ENCODE results near the gene ANKS1B.
"Not testable (repeated sequence)": the region's sequence is repeated elsewhere in the genome, so short reads cannot be mapped to it uniquely, and the experiment has no call there.

ANKS1B gene

GRCh38 chr12:98895086-98895651 lies 1089.6 kb downstream of the ANKS1B start:
- no peak for DNase-seq

- DNase-seq, result no peak
Observed at GRCh38 chr12:98894412-98895085, 1090.2 kb downstream of the ANKS1B start.

DNA sequence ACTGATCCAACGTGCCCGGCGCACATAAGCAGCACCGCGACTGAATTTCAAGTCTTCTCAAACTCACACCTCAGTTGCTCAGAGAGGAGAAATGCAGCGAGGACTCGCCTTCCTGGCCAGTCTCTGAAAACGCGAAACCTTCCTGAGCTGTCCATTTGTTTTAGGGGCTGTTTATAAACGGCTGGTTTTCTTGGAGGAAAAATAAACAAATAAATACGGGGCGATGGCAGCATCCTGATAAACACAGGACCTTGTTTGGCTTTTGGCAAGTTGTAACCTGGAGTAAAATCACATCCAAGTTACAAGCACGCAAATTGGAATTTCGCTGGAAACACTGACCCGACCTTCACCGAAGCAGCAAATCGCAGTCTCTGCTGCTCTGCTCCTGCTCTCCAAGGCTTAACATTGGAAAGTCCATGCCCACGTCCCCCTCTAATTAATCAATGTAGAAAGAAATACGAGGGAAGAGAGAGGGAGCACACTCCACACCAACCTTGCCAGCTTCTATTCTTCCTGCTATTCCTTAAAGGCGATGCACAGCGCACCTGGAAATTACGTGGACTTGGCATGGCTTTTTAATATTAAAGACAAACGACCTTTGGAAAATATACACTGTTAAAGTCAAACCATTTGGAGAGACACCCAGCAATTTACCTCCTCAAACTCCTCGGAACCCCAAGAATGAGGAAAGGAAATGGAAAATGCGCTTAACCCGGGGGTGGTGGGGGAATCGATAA lies 1090.9 kb downstream of the ANKS1B start:
- DNase-seq, result no peak

GRCh38 chr12:98893126-98893674 lies 1091.5 kb downstream of the ANKS1B start:
- no peak for DNase-seq

DNA sequence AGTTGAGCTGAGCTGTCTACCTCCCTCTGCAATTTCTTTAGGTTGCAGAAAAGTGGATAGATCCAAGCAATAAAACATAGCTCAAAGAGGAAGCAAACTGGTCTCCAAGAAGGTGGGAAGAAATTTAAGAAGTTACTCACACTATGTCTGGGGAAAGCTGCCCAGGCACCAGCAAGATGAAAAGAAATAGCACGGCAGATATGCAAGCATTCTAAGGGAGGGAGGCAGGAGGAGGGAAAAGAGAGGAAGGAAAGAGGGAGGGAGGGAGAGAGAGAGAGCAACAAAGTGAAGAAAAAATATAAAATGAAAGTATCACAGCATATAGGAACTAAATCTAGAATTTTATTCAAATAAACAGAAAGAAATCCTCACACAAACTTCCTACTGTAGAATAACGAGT lies 1099.0 kb downstream of the ANKS1B start:
- no peak for DNase-seq

DNA sequence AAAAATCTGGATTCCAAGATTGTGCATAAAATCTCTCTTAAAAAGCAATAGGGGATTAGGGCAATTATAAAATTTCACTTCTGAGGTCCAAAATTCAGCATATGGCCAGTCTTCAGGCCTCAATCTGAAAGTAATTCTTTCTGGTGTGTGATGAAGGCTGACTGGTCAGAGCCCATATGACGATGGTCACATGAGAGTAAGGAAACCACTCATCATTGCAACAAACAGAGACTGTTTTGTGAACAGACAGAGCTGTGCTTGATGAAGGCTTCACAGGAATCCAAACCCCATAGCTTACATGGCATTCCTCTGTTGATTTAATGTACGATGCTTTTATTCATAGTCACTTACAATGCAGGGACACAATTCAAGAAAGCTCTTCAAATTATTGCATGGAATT lies 1101.5 kb downstream of the ANKS1B start:
- DNase-seq, result no peak

DNA sequence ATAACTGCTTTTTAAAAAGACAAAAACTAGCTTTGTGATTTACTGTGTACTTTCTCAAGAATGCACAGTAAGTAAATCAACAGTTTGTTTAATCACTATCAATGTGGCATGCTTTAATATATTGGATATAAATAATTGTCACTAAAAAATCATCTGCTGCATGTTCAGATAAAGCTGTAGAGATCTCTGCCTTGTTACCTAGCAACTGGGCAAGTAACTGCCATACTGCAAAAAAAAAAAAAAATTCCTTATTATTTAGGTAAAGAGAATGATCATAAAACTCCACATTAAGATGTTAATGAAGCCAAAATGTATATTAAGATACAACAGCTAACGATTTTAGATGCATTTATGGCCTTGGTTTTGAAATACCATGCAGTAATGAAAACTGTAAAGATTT lies 1102.2 kb downstream of the ANKS1B start:
- DNase-seq, result no peak

DNA sequence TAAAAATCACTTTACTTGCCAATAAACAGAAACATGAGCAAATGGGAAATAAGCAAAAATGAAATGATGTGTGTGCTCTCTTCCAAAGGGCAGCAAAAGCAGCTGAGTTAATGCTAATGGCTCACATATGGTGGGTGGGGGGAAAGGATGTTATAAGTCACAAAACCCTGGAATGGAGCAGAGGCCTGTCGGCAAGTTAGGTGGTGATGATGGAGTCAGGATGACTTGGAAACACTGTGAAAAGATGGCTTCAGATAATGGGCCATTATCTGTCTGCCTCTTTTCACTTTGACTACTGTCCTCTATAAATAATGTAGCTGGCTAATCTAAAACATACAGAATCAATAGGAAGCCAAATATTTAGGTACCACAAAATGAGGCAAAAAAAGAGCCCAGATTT lies 1111.0 kb downstream of the ANKS1B start:
- no peak for DNase-seq

DNA sequence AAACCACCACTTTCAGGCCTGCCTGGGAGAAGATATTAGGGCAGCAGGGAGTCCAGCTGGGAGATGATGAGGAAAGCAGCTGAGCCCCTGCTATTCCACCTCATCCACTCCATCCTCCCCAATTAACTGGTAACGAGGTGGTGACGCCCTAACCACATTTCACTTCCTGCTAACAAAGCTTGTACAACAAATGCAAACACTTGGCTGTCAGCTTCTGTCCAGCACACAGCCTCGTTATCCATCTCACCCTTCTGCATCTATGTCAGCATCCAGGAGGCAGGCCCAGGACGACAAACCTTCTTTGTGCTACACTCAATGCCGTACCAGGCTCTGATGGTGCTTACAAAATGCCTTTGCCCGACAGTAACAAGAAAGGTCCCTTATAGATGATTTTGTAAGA lies 1114.2 kb downstream of the ANKS1B start:
- no peak for DNase-seq

DNA sequence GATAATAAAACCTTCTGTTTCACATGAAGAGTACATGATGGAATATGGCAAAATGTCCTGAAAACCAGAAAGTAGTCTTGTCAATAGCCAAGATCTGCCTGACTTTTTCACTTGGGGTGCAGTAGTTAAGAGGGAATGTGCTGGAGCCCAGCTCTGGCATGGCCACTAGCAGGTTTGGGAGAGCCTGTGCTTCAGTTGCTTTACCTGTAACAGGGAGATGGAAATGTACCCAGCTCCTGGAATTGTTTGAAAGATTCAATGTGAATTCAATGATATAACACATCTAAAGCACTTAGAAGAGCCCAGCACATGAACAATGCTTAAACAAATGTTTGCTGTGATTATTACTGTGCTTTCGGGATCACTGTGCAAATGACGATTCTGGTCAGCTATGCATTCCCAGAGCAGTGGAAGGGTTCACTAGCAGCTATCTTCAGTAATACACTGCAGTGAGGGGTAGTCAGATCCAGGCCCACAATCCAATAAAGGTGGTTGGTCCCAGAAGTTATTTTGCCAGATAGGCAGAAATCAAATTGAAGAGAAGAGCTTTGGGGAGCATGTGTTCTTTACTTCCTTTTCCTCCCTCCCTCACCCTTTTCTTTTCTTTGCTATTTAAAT lies 1114.7 kb downstream of the ANKS1B start:
- DNase-seq, result no peak

- no peak for DNase-seq
Observed at GRCh38 chr12:98868538-98868937, 1116.2 kb downstream of the ANKS1B start.

- DNase-seq, result no peak
Observed at GRCh38 chr12:98868076-98868475, 1116.7 kb downstream of the ANKS1B start.

DNA sequence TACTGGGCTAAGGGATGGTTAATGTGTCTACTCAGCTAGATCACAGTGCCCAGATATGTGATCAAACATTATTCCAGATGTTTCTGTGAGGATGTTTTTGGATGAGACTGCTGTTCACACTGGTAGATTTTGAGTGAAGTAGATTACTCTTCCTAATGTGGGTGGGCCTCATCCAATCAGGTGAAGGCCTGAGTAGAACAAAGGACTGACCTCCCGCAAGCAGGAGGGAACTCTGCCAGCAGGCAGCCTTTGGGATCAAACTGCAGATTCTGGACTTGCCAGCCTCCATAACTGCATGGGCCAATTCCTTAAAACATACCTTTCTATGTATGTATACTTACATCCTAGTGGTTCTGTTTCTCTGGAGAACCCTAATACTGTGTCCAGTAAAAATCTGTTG lies 1120.4 kb downstream of the ANKS1B start:
- DNase-seq, result no peak

DNA sequence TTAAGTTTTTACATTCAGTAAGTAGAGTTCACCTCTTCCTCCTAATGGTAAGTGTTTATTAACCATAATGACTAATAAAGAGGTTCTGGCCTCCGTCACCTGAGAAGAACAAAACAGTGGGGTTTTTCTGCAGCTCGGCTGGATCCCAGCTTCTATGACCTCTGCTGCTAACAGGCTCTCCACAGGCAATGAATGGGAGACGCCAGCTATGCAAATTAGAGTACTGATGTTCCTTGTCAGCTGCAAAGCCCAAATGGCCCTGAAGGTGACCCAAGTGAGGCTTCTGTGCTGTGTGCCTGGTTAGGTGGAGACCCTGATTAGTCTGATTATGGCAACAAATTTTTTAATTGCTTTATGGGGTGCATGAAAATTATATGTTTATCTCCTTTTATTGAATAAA lies 1121.6 kb downstream of the ANKS1B start:
- DNase-seq, result no peak

GRCh38 chr12:98861251-98861650 lies 1123.5 kb downstream of the ANKS1B start:
- no peak for DNase-seq

DNA sequence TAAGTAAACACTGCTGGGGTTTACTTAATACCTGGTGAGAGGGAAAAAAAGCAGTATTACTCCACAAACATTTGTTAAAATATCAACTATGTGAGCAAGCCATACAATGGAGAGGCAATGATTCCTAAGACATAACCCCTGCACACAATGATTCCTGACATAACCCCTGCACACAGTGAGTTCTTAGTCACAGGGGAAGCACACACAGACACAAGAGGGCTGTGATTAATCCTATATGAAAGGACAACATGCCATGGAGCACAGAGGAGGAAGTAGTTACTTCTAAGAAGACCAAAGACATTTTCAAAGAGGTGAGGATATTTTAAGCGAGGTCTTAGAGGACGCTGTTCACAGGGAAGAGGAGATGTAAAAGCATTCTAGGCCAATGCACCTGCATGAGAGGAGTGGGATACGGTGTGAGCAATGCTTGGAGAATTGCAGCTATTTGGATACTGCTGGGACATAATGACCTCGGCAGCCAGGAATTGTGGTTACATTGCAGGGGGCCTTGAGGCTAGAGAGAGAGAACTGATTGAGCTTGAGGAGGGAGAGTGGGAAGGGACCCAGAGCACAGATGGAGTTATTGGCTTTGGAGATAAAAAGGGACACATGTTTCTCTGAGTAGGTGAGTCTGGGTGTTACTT lies 1127.7 kb downstream of the ANKS1B start:
- no peak for DNase-seq

GRCh38 chr12:98852181-98852580 lies 1132.6 kb downstream of the ANKS1B start:
- DNase-seq, result no peak

DNA sequence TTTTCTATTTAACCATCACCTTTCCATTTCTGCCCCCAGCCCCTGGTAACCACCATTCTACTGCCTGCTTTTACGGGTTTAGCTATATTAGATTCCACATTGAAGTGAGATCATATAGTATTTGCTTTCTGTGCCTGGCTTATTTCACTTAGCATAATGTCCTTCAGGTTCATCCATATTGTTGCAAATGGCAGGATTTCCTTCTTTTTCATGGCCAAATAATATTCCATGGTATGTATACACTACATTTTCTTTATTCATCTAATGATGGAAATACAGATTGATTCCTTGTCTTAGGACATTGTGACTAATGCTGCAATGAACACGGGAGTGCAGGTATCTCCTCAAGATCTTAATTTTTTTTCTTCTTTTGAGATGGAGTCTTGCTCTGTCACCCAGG lies 1137.5 kb downstream of the ANKS1B start:
- no peak for DNase-seq

DNA sequence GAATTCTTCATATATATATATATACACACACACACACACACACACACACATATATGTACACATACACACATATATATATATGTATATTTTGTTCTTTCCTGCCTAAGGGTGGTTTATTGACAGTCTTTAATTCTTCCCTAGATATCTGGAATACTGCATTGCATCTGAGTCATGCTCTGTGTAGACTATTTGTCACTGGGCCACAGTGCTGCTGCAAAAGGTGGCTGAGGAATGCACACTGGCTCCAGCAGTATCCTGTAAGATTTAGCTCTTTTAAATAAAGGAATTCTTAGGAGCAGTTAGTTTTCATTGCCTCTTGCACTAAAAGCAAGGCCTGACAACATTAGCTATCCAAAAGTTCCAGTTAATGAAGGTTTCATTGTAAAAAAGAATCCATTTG lies 1138.8 kb downstream of the ANKS1B start:
- no peak for DNase-seq

DNA sequence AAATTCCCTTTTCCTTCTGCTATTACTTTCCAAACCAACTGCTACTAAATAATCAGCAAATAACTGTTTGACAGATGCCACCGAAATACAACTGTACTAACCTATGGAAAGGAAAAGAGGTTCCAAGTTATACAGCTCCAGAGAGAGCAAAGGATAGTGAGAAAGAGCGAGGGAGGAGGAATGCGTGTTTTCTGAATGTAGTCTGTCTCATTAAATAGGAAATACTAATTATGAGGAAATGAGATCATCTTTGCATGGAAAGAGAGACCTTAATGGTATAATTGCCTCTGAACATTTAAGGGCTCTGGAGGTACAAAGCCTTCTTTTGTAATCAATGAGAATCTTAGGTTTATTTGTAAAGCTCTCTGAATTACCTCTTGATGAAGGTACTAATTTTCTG lies 1144.4 kb downstream of the ANKS1B start:
- DNase-seq, result no peak

DNA sequence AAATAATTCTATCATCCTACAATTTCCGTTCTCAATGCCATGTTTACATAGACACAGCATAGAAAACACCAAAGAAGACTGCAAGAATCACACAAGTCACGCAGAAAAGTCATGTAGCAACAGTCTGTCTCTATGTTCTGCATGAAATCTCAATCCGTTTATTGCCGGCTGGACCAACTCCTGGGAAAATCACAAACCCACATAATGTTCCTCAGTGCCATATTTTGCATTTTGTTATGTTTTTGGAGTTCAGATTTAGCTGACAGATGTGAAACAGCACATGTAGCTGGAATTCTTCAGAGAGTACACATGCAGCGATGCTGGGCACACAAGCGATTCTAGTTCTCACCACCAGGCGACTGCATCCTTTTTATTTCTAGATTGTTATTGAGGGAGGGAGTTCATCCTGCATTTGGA lies 1146.5 kb downstream of the ANKS1B start:
- DNase-seq, result no peak

- not testable (repeated sequence) for DNase-seq
Observed at GRCh38 chr12:98837134-98837752, 1147.5 kb downstream of the ANKS1B start.

DNA sequence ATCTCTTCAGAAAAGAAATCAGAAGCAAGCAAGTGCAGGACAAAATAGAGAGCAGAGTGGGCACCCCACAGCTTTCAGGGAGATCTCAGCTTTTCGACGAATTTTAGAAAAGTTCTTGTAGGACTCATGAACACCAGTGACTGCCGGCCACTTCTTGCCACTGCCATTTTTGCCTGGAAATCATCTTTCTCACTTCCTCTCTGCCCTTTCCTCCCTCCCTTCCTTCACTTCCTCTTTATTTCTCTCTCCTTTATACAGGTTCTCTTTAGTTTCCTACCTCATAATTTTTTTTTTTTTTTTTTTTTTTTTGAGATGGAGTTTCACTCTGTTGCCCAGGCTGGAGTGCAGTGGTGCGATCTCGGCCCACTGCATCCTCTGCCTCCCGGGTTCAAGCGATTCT lies 1154.1 kb downstream of the ANKS1B start:
- no peak for DNase-seq

All from CD4-positive, alpha-beta T cell treated with Interleukin-17A for 1 hour (primary cell).